GM12865 (cell line): ENCODE measurements around the gene RFX7.

ENCODE experiments used
- DNase-seq: peaks from one replicate; pipeline ENCODE4 v3.0.0; 2010; ENCODE audit warnings: low read depth
- H3K4me3 ChIP-seq: 2 replicates; pipeline ENCODE4 v1.5.1; 2011; ENCODE audit warnings: mild to moderate bottlenecking, low read depth, low read length, control low read depth
- TF ChIP-seq, protein P1 (sequence below): IDR thresholded peaks from 2 replicates; pipeline ENCODE4 v1.5.1; 2011; ENCODE audit warnings: low read length, control low read depth, low read depth, inconsistent platforms; ENCODE audit not compliant: insufficient read depth; ENCODE audit errors: missing control alignments

RFX7 gene

DNA sequence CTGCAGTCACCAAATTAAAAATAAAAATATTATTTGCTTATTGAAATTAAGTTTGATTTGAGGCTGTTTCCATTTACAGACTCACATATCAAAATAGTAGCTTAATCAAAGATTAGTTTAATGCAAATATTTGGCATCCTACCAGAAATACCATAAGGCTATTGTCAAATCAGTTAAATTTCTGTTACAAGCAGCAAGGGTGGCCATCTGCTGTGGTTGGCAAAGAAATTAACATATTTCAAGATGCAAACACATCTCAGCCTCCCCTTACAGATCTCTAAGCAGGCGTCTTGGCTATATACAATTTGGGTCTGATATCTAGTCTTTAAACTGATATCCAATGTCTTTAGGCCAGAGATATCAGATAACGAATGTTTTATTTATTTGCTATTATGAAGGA is 167.0 kb downstream of the RFX7 start:
- no peak for DNase-seq
- no peak overlapping the region for H3K4me3 ChIP-seq
- TF ChIP-seq, protein P1, sequence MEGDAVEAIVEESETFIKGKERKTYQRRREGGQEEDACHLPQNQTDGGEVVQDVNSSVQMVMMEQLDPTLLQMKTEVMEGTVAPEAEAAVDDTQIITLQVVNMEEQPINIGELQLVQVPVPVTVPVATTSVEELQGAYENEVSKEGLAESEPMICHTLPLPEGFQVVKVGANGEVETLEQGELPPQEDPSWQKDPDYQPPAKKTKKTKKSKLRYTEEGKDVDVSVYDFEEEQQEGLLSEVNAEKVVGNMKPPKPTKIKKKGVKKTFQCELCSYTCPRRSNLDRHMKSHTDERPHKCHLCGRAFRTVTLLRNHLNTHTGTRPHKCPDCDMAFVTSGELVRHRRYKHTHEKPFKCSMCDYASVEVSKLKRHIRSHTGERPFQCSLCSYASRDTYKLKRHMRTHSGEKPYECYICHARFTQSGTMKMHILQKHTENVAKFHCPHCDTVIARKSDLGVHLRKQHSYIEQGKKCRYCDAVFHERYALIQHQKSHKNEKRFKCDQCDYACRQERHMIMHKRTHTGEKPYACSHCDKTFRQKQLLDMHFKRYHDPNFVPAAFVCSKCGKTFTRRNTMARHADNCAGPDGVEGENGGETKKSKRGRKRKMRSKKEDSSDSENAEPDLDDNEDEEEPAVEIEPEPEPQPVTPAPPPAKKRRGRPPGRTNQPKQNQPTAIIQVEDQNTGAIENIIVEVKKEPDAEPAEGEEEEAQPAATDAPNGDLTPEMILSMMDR = no peak

DNA sequence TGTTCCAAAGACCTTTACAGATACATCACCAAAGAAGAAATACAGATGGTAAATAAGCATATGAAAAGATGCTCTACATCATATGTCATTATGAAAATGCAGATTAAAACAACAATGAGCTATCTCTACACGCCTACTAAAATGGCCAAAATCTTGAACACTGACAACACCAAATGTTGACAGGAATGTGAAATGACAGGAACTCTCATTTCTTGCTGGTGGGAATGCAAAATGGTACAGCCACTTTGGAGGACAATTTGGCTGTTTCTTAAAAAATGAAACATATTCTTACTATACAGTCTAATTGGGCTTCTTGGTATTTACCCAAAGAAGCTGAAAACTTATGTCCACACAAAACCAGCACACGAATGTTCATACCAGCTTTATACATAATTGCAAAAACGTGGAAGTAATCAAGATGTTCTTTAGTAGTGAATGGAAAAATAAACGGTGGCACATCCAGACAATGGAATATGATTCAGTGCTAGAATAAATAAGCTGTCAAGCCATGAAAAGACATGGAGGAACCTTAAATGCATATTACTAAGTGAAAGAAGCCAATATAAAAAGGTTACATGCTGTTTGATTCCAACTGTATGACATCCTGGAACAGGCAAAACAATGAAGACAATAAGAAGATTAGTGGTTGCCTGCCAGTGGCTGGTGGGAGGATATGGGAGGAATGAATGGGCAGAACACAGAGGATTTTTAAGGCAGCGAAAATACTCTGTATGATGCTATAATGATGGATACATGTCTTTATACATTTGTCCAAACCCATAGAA is 169.0 kb downstream of the RFX7 start:
- H3K4me3 ChIP-seq = no peak overlapping the region
- DNase-seq = no peak
- TF ChIP-seq, protein P1 = no peak

DNA sequence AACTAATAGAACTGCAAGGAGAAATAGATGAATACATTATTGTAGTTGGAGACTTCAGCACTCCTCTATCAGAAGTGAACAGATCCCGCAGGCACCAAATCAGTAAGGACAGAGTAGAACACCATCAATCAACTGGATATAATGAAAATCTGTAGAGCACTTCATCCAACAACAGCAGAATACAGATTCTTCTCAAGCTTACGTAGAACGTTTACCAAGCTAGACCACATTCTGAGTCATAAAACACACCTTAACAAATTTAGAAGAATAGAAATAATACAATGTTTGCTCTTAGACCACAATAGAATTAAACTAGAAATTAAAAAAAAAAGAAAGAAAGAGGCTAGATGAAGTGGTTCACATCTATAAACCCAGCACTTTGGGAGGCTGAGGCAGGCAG is 179.5 kb downstream of the RFX7 start:
- TF ChIP-seq, protein P1 = no peak
- DNase-seq = no peak
- H3K4me3 ChIP-seq = no peak overlapping the region

DNA sequence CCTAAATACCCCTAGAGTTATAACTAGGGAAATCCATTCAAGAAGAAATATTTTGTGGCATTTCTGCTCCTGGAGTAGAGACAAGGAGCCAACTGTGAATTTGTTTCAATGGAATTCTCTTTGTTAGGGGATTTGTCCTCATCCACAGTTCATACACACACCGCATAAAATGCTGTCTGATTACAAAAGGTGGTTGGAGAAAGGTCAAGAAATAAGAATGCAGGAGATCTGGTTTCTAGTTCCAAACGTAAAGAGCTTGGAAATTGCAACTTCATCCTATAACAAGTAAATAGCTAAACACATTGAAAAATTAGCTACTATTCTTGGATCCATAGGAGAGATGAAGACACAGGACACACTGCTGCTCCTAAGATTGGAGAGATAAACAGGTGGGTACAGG is 184.0 kb downstream of the RFX7 start:
- no peak for DNase-seq
- no peak overlapping the region for H3K4me3 ChIP-seq
- TF ChIP-seq, protein P1 = no peak

DNA sequence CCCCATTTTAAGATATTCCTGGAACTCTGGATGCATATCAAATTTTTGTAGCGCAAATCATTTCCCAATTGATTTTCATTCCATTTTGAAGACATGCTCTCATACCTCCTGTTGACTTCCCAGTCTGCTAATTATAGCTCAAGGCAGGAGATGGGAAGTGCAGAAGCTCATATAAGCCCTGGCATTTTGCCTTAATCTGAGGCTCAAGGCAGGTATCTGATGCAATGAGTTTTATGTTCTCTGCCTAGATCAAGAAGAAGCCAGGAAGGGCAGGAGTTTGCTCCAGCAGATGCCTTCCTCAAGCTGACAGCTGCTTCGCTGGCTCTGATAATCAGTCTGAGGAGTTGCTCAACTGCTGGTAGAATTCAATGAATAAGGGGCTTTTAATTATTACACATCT is 184.7 kb downstream of the RFX7 start:
- no peak for DNase-seq
- H3K4me3 ChIP-seq = no peak overlapping the region
- TF ChIP-seq, protein P1 = no peak

DNA sequence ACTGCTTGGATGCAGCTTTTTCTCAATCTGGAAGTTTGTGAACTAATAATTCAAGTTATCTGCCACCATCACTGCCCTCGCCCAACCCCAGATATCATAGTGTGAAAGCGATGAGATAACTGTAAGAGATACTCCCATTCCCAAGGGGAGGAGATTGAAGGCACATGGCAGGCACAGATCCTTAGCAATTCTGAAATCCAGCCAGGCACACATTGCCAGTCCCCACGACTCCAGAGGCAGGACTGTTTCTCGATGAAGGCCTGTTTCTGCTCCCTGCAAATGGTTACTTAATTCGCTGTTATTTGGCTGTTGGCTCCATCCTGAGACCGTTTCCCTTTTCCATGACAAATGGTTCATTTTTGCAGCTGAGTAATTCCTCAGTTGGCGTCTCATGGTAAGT is 187.1 kb downstream of the RFX7 start:
- H3K4me3 ChIP-seq = no peak overlapping the region
- TF ChIP-seq, protein P1 = no peak
- no peak for DNase-seq

DNA sequence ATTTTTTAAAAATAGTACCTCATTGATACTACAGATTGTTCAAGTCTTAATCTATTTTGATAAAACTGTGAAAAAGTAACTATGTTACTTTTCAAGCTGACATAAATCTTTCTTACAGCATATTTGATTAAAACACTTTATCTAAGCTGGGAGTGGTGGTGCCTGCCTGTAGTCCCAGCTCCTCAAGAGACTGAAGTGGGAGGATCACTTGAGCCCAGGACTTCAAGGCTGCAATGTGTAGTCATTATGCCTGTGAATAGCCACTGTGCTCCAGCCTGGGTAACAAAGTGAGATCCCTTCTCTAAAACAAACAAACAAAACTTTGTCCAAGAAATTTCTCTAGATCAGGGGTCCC is 190.7 kb downstream of the RFX7 start:
- TF ChIP-seq, protein P1 = no peak
- H3K4me3 ChIP-seq = no peak overlapping the region
- no peak for DNase-seq
